ENCODE measurements around the gene DYRK1B.
"Not testable (repeated sequence)": the region's sequence is repeated elsewhere in the genome, so short reads cannot be mapped to it uniquely, and the experiment has no call there.

Gene DYRK1B

DNA sequence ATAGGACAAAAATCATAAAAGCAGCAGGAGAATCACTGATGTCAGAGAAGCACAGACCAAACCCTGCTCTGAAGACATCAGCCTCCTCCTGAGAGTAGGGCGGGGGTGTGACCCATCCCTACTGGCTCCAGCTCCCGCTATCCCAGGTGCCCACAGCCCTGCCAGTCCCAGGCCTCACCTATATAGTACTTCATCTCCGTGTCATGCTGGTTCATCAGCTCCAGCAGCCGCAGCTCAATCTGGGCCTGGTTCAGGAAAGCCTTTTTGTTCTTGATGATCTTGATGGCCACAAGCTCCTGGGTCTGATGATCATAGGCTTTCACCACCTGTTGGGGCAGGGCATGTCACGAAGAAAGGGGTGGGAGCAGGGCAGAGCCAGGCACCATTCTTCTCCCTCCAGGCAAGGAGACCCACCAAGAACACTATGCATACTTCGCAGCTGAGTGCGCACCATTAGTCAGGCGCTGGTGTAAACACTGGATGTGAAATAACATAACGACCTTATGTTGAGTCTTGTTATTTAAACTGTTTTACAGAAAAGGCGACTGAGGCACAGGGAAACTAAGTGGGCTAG, 4.2 kb downstream of the DYRK1B start:
- DNase-seq = no peak

DNA sequence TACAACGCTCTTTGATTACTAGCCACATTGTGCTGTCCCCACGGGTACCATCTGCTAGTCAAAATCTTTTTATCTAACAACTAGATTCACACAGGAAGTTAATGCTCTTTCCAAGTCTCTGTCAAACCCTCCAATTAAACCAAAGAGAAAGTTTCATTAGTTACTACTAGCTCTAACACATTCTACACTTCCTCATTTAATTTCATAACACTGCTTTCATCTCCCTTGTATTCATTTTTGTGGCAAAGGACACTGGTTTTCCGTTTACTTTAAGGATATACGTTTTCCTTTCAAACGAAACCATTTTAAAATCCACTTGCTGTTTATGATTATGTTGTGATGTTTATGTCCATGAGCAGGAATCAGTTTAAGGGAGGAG, 5.3 kb downstream of the DYRK1B start:
- no peak for DNase-seq

DNA sequence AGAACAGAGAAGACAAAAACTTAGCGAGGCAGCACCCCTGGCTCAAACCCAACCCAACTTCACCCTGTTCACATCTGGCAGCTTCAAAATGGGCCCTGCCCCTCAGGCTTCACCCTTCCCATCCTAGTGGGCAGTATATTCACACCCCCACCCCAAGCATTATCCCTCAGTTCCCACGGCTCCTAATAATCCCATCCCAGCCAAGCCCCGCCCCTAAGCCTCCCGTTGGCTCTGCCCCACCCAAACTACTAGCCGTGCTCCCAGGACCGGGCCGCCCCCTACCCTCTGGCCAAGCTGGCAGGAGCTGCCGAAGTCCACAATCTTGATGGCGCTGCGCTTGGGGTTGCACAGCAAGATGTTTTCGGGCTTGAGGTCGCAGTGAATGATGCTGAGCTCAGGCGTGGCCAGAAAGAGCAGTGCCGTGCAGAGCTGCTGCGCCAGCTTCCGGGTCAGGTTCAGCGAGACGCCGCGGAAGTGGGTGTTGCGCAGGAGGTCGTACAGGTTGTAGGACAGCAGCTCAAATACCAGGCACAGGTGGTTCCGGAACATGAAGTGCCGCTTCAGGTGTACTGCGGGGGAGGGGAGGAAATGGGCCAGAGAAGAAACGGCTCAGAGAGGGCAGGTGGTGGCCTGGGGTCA, 5.8 kb downstream of the DYRK1B start:
- no peak for DNase-seq

DNA sequence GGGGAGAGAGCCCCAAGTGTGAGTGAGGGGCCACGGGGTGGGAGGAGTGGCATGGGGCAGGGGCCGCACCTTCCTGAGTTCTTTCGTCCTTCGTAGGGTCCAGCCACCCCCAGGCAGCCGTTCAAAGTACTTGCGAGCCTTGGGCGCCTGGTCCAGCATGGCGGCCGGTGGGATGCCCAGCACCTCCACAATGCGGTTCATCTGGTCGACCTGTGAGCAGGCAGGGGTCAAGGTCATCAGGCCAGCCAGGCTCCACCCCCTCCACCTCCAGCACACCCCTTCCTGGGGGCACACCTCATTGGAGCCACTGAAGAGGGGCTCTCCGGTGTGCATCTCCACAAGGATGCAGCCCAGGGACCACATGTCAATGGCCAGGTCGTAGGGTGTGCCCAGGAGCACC, 6.7 kb downstream of the DYRK1B start:
- no peak for DNase-seq

DNA sequence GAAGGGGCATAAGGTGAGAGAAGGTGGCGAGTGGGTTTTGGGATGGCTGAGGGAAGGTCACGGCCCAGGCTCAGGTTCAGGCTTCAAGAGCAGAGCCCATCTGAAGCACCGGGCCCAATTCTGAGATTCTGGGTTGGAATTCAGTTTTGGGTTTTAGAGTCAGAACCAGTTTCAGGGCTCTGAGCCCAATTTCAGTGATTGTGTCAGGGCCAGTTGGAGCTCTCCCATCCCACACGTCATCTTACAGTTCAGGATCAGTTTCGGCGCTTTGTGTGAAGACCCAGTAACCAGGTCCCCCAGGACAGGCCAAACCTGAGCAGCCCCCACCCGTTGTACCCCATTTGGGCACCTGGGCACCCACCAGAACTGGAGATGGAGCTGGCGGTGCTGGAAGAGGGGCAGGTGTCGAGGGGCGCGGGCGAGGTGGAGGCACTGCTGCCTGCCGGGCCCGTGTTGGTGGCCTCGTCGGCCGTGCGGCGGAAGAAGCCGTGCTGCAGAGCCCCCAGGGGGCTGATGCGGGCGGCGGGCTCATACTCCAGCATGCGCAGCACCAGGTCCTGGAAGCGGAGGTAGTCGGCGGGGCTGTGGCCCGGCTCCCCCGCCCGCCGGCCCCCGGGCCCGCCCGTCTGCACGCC, 7.5 kb downstream of the DYRK1B start:
- DNase-seq = no peak

DNA sequence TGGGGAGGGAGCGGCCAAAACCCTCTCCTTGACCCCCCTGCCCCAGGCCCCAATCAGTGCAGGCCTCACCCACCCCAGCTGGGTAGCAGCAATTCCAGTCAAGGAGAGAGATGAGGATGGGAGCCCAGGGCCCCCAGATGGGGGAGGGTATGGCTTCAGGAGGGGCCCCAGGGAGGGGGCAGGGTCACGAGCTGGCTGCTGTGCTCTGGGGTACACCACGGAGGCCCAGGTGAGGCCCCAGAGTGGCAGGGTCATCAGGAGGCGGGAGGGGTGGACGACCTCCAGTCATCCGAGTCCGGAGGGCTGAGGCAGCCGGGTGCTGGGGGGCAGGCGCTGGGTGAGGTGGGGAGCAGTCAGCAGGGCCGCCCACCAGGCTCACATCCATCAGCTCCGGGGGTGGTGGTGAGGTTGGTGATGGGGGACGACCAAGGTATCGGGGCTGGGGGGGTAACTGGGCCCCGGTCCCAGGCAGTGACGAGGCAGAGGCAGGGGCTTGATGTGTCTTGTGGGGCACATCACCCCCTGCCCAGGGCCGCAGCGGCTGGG, 8.4 kb downstream of the DYRK1B start:
- DNase-seq = no peak

DNA sequence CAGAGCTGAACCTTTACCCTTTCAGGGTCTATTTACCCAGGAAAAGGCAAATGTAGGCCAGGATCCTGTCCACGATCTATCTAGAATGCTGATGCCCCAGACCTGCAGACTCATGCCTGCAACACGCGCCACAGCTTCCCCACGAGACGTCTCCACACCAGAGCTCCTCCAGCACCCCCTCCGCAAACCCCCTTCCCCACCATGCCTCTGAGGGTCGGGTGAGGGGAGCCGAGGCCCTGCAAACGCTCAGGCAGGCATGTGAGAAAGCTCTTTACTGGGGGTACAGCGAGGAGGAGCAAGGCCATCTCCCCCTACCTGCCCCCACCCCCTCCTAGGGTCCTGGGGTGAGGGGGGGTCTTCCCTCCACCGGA, 8.9 kb downstream of the DYRK1B start:
- DNase-seq = no peak

DNA sequence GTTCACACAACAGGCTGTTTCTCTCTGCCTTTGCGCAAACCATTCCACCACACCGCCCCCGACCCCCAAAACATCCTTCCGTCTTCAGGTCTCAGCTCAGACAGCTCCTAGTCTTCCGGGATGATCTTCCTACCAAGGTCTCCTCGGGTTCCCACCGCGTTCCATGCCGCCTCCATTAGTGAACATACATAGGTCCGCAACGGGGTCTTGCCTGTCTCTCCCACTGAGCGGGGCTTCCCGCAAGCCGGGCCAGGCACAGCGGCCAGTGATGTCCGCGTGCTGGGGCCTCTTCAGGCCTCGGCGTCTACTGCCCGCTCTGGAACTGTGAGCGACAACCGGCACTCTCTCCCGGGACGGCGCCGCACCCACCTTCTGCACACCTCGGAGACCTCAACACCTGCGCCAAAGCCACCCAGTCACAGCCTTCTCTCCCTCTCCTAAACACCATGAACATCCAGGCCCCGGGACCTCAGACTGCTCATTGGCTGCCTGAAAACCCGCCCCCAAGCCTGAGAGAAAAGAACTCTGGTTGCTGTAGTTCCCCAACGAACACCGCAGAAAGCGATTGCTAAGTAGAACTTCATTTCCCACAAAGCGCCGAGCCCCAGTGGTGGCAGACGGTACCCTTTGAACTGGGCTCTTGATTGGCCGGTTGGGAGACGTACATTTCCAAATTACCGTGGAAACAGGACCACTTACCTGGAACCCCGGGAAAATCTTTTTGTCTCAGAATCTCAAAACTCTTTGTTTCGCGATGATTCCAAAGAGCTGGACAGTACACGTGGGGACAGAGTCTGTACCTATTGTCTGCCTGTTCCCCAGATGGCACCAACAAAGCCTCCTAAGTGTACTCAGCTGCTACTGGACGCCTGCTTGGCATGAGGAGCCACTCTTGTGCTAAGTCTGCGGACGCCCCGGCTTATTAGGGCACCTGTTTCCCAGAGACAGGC, 9.5 kb downstream of the DYRK1B start:
- peak; percentile 82 for DNase-seq

DNA sequence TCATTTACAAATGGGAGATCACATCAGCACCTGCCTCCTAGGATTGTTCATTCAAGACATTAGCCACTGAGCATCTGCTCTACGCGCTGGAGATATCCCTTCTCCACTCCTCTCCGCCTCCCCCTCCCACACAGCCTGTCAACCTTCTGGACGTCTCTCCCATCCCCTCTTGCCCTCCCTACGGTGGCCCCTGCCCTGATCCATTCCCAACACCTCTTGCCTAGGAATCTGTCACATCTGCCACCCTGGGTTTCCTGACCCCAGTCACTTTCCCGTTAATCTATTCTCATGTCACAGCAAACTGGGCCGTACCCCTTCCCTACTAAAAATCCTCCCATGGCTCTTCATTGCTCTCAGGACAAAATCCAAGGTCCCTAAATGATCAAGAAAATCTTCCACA, 10.3 kb downstream of the DYRK1B start:
- DNase-seq = no peak

DNA sequence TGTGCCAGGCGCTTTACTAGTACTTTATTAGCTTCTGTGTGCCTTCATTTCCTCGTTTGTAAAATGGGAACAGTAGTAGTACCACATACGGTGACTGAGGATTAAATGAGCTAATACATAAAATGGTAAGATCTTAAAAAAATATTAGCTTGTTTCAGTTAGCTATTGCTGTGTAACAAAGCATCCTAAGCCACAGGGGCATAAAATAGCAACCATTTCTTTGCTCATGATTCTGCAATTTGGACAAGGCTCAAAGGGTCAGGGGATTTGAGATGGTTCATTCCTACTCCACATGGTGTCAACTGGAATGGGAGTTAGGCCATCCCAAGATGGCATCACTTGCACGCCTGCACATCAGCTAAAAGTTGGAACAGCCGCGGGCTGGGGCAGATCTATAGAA, 13.3 kb downstream of the DYRK1B start:
- no peak for DNase-seq

DNA sequence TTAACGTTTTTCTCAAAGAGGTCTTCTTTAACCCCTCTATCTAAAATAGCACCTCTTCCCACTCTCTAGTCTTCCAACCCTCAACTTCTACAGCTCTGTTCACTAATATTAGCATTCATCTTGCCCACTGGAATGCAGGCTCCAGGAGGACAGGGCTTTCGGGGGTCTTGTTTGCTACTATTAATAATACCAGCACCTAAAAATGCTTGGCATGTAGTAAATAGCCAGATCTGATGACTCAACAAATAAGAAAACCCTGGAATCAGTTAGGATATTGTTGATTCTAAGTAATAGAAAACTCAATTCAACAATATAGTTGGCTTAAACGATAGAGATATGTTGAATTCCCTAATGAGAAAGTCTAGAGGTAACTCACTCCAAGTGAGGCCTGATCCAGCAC, 14.2 kb downstream of the DYRK1B start:
- no peak for DNase-seq

DNA sequence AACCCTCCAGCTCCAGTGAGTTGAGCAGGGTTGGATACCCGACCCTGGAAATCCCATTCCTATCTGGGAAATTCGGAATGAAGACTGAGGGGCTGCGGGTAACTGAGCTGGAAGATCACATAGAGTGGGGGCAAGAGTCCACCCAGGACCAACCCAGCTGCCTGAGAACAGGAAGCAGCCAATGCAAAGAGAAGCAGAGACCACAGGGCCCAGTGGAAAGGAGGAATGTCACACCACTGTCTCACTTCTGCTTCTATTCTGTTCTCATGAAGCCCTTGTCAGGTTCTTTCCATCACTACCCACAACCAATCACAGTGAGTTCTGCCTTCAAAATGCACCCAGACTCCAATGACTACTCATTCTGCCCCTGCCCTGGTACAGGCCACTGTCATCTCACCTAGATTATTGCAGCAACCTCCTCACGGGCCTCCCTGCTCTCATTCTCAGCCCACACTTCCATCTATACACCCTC, 15.3 kb downstream of the DYRK1B start:
- DNase-seq = no peak

DNA sequence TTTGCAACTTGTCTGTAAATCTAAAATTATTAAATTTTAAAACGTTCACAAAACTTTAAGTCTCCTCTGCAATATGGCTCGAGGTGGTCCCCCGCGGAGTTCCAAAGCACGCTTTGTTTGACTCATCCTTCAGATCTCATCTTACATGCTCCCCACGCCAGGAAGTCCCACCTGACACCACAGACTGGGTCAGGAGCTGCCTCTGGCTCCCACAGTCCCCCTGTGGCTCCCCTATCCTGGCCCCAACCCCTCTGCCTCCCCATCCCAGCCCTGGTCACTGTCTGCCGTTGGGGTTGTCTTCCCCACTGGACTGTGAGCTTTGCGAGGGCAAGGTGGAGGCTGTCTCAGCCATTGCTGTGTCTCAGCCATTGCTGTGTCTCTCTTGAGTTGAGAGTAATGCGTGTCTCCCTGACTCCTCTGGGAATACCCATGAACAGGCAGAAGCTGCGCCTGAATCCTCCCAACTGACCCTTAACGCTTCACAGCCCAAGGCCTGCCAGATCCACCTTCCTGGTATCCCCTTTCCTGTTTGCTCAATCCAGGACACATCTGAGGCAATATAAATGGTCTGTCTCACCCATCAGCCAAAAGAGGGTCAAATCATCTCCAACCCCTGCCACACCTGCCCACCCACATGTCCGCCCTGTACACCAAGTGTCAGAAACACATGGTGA, 15.9 kb downstream of the DYRK1B start:
- DNase-seq = no peak

DNA sequence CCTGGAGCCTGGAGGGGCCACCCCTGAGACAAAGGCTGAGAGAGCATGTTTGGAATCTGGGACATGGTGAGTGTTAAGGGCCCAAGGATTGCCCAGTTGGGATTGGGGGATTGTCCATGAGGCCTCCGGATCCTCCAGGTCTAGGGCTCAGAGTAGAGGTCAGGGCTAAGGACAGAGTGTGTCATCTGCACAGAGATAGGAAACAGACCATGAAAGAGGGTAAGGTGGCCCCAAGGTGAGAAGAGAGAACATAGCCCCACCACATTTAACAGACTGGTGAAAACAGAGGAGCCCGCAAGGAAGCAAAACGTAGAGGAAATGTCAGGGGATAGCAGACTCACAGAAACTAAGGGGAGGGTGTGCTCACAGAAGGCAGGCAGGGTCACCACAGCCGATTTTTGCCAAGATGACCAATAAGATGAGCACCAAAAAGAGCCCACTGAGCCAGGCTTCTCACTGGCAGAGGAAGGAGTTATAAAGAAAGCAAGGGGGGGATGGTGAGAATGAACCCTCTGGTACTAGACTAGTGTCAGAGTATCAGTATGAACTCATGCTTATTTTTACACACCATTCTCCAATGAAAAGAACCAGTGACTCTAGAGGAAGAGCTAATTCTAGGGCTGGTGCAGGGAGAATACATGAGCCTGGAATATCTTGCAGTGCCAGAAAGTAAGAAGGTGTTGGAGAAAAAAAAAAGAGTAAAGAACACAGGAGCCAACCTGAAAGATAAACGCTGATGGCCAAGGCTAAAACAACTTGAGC, 17.5 kb downstream of the DYRK1B start:
- DNase-seq = no peak

DNA sequence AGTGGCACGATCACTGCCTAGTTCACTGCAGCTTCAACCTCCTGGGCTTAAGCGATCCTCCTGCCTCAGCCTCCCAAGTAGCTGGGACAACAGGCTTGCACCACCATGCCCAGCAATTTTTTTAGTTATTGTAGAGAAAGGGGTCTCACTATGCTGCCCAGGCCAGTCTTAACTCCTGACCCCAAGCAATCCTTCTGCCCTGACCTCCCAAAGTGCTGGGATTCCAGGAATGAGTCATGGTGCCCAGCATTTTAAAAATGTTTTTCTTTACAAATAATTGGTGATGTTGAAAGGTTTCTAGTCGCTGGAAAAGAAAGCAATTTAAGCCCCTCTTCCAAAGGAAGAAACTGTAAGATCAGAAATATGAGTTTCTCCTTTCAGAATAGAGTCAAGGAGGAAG, 19.4 kb downstream of the DYRK1B start:
- no peak for DNase-seq

DNA sequence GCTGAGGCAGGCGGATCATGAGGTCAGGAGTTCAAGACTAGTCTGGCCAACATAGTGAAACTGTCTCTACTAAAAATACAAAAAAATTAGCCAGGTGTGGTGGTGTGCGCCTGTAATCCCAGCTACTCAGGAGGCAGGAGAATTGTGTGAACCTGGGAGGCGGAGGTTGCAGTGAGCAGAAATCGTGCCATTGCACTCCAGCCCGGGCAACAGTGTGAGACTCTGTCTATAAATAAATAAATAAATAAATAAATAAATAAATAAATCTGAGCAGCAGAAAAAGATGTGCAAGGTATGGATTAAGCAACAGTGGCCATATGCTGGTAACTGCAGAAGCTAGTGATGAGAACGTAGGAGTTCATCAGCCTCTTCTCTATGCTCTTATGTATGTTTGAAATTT, 19.9 kb downstream of the DYRK1B start:
- DNase-seq = not testable (repeated sequence)

DNA sequence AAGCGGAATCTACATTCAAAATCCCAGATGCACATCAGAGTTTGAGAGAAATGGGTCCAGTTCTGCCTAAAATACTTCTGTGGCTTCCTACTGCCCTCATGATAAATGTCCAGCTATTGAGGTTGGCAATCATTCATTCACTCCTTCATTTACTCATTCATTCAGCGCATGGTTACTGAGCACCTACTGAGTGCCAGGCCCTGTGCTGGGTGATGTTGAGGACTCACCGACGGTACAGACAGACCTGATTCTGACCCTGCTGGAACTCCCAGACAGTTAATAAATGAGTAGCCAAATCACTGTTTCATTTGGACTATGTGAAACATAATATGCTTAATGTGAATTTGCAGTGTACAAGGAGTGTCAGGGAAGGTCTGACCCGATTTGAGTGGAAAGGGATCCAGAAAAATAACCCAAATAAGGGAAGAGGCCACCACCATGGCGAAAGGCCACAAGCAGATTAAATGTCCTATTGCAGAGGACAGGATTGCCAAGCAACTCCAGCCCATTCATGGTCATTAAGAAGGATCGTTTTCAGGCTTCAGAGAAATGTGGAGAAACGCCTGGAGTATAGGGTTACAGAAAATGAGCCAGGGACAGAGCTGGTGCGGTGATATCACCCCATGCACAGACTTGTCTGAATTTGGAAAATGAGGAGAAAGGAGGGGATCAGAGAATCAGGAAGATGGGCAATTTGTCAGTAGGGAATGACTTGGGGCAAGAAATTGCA, 20.5 kb downstream of the DYRK1B start:
- no peak for DNase-seq

DNA sequence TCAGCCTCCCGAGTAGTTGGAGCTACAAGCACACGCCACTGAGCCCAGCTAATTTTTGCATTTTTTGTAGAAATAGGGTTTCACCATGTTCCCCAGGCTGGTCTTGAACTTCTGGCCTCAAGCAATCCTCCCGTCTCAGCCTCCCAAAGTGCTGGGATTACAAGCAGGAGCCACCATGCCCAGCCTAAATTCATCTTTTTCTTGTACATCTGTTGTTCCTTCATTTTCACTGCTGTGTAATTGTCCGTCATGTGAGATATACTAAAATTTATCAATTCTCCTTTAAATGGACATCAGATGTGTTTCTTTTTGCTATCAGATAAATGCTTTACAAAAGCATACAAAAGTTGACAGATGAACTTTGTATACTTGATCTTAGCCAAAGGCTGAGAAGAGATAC, 22.9 kb downstream of the DYRK1B start:
- DNase-seq = no peak

DNA sequence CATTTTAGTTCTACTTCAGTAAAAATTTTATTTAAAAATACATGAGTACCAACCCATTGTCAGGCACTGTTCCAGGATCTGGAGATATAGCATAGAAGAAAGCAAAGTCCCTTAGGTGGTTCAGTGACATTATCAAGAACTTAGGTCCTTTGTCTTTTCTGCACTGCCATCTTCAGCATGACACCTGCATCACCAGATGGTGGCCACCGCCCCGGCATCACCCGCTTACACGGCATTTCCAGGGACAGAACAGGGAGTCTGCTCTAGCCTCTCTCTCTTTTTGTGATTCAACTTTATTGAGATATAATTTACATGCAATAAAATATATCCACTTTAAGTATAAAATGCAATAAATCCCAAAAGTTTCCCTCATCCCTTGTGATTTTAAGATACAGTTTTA, 23.5 kb downstream of the DYRK1B start:
- no peak for DNase-seq

DNA sequence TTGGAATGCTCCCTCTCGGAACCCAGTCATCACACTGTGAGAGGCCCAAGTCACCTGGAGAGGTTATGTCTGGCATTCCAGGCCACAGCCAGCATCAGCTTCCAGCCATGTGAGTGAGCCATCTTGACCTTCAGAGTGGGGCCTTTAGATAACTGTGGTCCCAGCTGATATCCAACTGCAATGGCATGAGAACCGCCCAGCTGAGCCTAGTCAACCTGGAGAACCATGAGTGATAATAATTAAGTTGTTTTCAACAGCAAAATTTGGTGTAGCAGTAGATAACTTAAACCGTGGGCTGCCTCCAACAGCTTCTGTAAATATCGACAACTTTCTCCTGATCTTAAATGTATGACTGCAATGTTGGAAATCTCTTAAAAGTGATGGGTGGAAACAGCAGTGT, 24.6 kb downstream of the DYRK1B start:
- no peak for DNase-seq

DNA sequence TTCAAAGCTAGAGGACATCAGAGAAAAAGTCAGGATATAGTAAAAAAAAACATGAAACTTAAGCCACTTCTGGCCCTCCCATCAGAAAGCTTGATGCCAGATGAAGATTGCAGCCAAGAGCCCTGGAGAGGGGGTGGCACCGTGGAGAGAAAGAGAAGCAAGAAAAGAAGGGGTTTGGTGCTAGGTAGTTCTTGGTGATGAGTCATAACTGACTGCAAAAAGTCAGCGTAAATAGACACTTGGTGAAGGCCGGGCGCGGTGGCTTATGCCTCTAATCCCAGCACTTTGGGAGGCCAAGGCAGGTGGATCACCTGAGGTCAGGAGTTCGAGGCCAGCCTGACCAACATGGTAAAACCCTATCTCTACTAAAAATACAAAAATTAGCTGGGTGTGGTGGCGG, 25.3 kb downstream of the DYRK1B start:
- DNase-seq = not testable (repeated sequence)
